IMR-90 (cell line): ENCODE measurements around the gene FOXC2. TPM values are rescaled to one million over a fixed set of nuclear protein-coding genes. Genes with fewer than 3 reads are reported as not detected.

Source experiments
- ATAC-seq: fragments of 200-7000 bp; cut with Tn5 transposase; 2 replicates; pipeline ENCODE4 v1.9.1; 2020; ENCODE audit warnings: low read depth, mild to moderate bottlenecking, moderate library complexity
- BruUV-seq: library from RNA; stranded (reverse); fragments of 400-500 nt; replicated peaks from 2 replicates; lab custom pipeline; 2021; lab: Mats Ljungman, UMichigan
- CTCF ChIA-PET: fragments of 300-600 bp; formaldehyde crosslinking; extraction: SDS; loops from one replicate; lab custom pipeline; 2021; ENCODE audit warnings: antibody characterized with exemption; lab: Yijun Ruan, JAX
- POLR2A ChIA-PET: fragments of 300-600 bp; sonication (Branson Sonifier 250); formaldehyde crosslinking; loops from one replicate; lab custom pipeline; 2022; ENCODE audit warnings: antibody characterized with exemption; ENCODE audit not compliant: unreplicated experiment; lab: Charles Lee
- DNase-seq: peaks from one replicate; pipeline ENCODE4 v3.0.0; 2013
- H2AFZ ChIP-seq: replicated peaks from 2 replicates; pipeline ENCODE3; 2013; ENCODE audit warnings: low read length, mild to moderate bottlenecking; ENCODE audit not compliant: poor library complexity
- H2AK5ac ChIP-seq: 2 replicates; pipeline ENCODE4 v1.6.1; 2013; ENCODE audit warnings: low read depth, low read length, inconsistent platforms
- H2AK9ac ChIP-seq: replicated peaks from 2 replicates; pipeline ENCODE3; 2013; ENCODE audit warnings: mild to moderate bottlenecking, low read depth, low read length, moderate library complexity; ENCODE audit not compliant: poor library complexity
- H2BK120ac ChIP-seq: 2 replicates; pipeline ENCODE4 v1.6.1; 2013; ENCODE audit warnings: low read depth, low read length, inconsistent platforms
- H2BK15ac ChIP-seq: 3 replicates; pipeline ENCODE4 v1.6.1; 2013; ENCODE audit warnings: low read depth, low read length, inconsistent platforms
- H2BK20ac ChIP-seq: 2 replicates; pipeline ENCODE4 v1.6.1; 2013; ENCODE audit warnings: low read depth, mild to moderate bottlenecking, inconsistent platforms, low read length, moderate library complexity
- H2BK5ac ChIP-seq: 2 replicates; pipeline ENCODE4 v1.6.1; 2013; ENCODE audit warnings: mild to moderate bottlenecking, low read depth, low read length, inconsistent platforms; ENCODE audit not compliant: poor library complexity, severe bottlenecking
- H3K14ac ChIP-seq: replicated peaks from 2 replicates; pipeline ENCODE4 v1.6.1; 2013; ENCODE audit warnings: low read depth, low read length, inconsistent platforms
- H3K18ac ChIP-seq: 2 replicates; pipeline ENCODE4 v1.6.1; 2013; ENCODE audit warnings: low read depth, low read length, control low read depth
- H3K23ac ChIP-seq: 2 replicates; pipeline ENCODE4 v1.6.1; 2013; ENCODE audit warnings: low read depth, low read length, inconsistent platforms
- H3K27ac ChIP-seq: 2 replicates; pipeline ENCODE4 v1.5.1; 2013; ENCODE audit warnings: mild to moderate bottlenecking, control low read depth, low read length; ENCODE audit not compliant: insufficient read depth
- H3K27me3 ChIP-seq: 2 replicates; pipeline ENCODE4 v1.6.1; 2013; ENCODE audit warnings: low read length; ENCODE audit not compliant: control insufficient read depth, insufficient read depth
- H3K36me3 ChIP-seq: 2 replicates; pipeline ENCODE4 v1.6.1; 2013; ENCODE audit warnings: low read length, mixed read lengths; ENCODE audit not compliant: control insufficient read depth, insufficient read depth
- H3K4ac ChIP-seq: 2 replicates; pipeline ENCODE4 v1.6.1; 2013; ENCODE audit warnings: low read depth, low read length, inconsistent platforms
- H3K4me1 ChIP-seq: 2 replicates; pipeline ENCODE4 v1.6.1; 2013; ENCODE audit warnings: low read length, mixed read lengths; ENCODE audit not compliant: control insufficient read depth, insufficient read depth
- H3K4me2 ChIP-seq: 2 replicates; pipeline ENCODE4 v1.6.1; 2013; ENCODE audit warnings: low read depth, mild to moderate bottlenecking, control low read depth, low read length, moderate library complexity
- H3K4me3 ChIP-seq: 2 replicates; pipeline ENCODE4 v1.5.1; 2013; ENCODE audit warnings: low read depth, mild to moderate bottlenecking, control low read depth, low read length, moderate library complexity; ENCODE audit not compliant: insufficient read depth
- H3K56ac ChIP-seq: 2 replicates; pipeline ENCODE4 v1.6.1; 2013; ENCODE audit warnings: low read length, inconsistent platforms; ENCODE audit not compliant: insufficient read depth; ENCODE audit errors: extremely low read depth
- H3K79me1 ChIP-seq, 2 experiments: 2 replicates each; pipeline ENCODE4 v1.6.1; 2013; ENCODE audit warnings: low read length in 2 of 2, inconsistent platforms in 1 of 2, low read depth in 1 of 2
- H3K9ac ChIP-seq: 2 replicates; pipeline ENCODE4 v1.6.1; 2013; ENCODE audit warnings: low read depth, low read length, control low read depth
- H3K9me1 ChIP-seq: 2 replicates; pipeline ENCODE4 v1.6.1; 2013; ENCODE audit warnings: low read length, inconsistent platforms; ENCODE audit not compliant: insufficient read depth
- H3K9me3 ChIP-seq: 2 replicates; pipeline ENCODE4 v1.6.1; 2013; ENCODE audit warnings: low read length; ENCODE audit not compliant: control insufficient read depth, insufficient read depth
- H4K20me1 ChIP-seq: 2 replicates; pipeline ENCODE4 v1.6.1; 2013; ENCODE audit warnings: low read length, inconsistent platforms; ENCODE audit not compliant: insufficient read depth
- H4K5ac ChIP-seq: 2 replicates; pipeline ENCODE4 v1.6.1; 2013; ENCODE audit warnings: mild to moderate bottlenecking, low read depth, low read length, control low read depth
- H4K8ac ChIP-seq, 2 experiments: 2 replicates each; pipeline ENCODE4 v1.6.1; 2013; ENCODE audit warnings: low read depth in 2 of 2, low read length in 2 of 2, control low read depth in 1 of 2, inconsistent platforms in 1 of 2
- H4K91ac ChIP-seq: 2 replicates; pipeline ENCODE4 v1.6.1; 2013; ENCODE audit warnings: low read depth, low read length, inconsistent platforms; ENCODE audit not compliant: insufficient read depth
- BHLHE40 ChIP-seq: fragments of 150-350 bp; IDR thresholded peaks from 2 replicates; pipeline ENCODE4 v1.6.1; 2016; ENCODE audit warnings: mild to moderate bottlenecking, low read depth, low read length
- CEBPB ChIP-seq: IDR thresholded peaks from 2 replicates; pipeline ENCODE4 v1.6.1; 2012; ENCODE audit warnings: low read depth, low read length, improper control_type of control experiment
- CHD1 ChIP-seq: IDR thresholded peaks from 2 replicates; pipeline ENCODE4 v1.6.1; 2012; ENCODE audit warnings: low read depth, low read length, improper control_type of control experiment
- FOS ChIP-seq: fragments of 150-350 bp; IDR thresholded peaks from 2 replicates; pipeline ENCODE4 v1.6.1; 2016; ENCODE audit warnings: low read depth, low read length
- MAFK ChIP-seq: IDR thresholded peaks from 2 replicates; pipeline ENCODE4 v1.6.1; 2012; ENCODE audit warnings: low read depth, low read length, improper control_type of control experiment
- MAZ ChIP-seq: IDR thresholded peaks from 2 replicates; pipeline ENCODE4 v1.6.1; 2012; ENCODE audit warnings: low read depth, mild to moderate bottlenecking, low read length, improper control_type of control experiment, moderate library complexity, borderline replicate concordance
- MXI1 ChIP-seq: IDR thresholded peaks from 2 replicates; pipeline ENCODE4 v1.6.1; 2012; ENCODE audit warnings: low read depth, mild to moderate bottlenecking, low read length, moderate library complexity, borderline replicate concordance
- POLR2A ChIP-seq: IDR thresholded peaks from 2 replicates; pipeline ENCODE4 v1.6.1; 2012; ENCODE audit warnings: mild to moderate bottlenecking, low read depth, low read length
- RAD21 ChIP-seq: IDR thresholded peaks from 2 replicates; pipeline ENCODE4 v1.6.1; 2012; ENCODE audit warnings: low read length, improper control_type of control experiment
- RCOR1 ChIP-seq: IDR thresholded peaks from 2 replicates; pipeline ENCODE4 v1.6.1; 2012; ENCODE audit warnings: mild to moderate bottlenecking, low read length, improper control_type of control experiment; ENCODE audit not compliant: insufficient replicate concordance
- RFX5 ChIP-seq: IDR thresholded peaks from 2 replicates; pipeline ENCODE4 v1.8.0; 2012; ENCODE audit warnings: low read depth, mild to moderate bottlenecking, low read length, moderate library complexity
- SMC3 ChIP-seq: fragments of 150-350 bp; IDR thresholded peaks from 2 replicates; pipeline ENCODE4 v1.6.1; 2016; ENCODE audit warnings: low read depth, mild to moderate bottlenecking, antibody characterized with exemption, low read length, moderate library complexity
- WGBS, 2 experiments: methylation state at CpG; one replicate each; pipeline versions ENCODE4 v1.1.5 to v1.1.7; 2013; ENCODE audit warnings: missing lambda C conversion rate in 2 of 2; ENCODE audit not compliant: insufficient read length in 1 of 2; ENCODE audit errors: extremely low coverage in 2 of 2; 5-methylcytosine and 5-hydroxymethylcytosine counted together
- dilution Hi-C: fragments of 300-500 bp; cut with HindIII; formaldehyde crosslinking; loops from one replicate; pipeline ENCODE4 v1.14.3; 2018; ENCODE audit warnings: low sequenced_read_pairs; ENCODE audit not compliant: unreplicated experiment
- in situ Hi-C: fragments of 300-500 bp; cut with MboI; formaldehyde crosslinking; loops from 3 replicates; pipeline ENCODE4 v1.14.3; 2019; ENCODE audit warnings: low sequenced_read_pairs, inconsistent platforms, mixed read lengths
- intact Hi-C: fragments of 100-400 bp; cut with micrococcal nuclease; formaldehyde crosslinking; loops from 2 replicates; pipeline ENCODE4 v1.10.0; 2022
- polyA plus RNA-seq, 3 experiments: library from polyadenylated mRNA; depleted of rRNA; stranded (reverse); fragments of >200 nt; gene quantifications; 2 replicates each; pipeline ENCODE4 v1.2.3, GENCODE V29; 2012; ENCODE audit warnings: low replicate concordance in 1 of 3
- total RNA-seq: library from RNA; depleted of rRNA; stranded (reverse); fragments of >200 nt; gene quantifications from 2 replicates; pipeline ENCODE4 v1.2.3, GENCODE V29; 2012
- TF ChIP-seq, protein P1 (sequence below): conservative IDR thresholded peaks from 2 replicates; pipeline ENCODE4 v1.5.1; 2012; ENCODE audit warnings: mild to moderate bottlenecking, low read depth, low read length, improper control_type of control experiment
- TF ChIP-seq, protein P2 (sequence below): fragments of 150-350 bp; IDR thresholded peaks from 2 replicates; pipeline ENCODE4 v1.6.1; 2016; ENCODE audit warnings: low read depth, mild to moderate bottlenecking, low read length, moderate library complexity, borderline replicate concordance
- TF ChIP-seq, protein P3 (sequence below): fragments of 150-350 bp; IDR thresholded peaks from 2 replicates; pipeline ENCODE4 v1.6.1; 2017; ENCODE audit warnings: mild to moderate bottlenecking, antibody characterized with exemption, low read length, low read depth

Gene FOXC2
- total and polyA plus RNA-seq, 2 of the 4 experiments (the other 2 are of a cell fraction): 0.90 to 6.4 TPM

DNA sequence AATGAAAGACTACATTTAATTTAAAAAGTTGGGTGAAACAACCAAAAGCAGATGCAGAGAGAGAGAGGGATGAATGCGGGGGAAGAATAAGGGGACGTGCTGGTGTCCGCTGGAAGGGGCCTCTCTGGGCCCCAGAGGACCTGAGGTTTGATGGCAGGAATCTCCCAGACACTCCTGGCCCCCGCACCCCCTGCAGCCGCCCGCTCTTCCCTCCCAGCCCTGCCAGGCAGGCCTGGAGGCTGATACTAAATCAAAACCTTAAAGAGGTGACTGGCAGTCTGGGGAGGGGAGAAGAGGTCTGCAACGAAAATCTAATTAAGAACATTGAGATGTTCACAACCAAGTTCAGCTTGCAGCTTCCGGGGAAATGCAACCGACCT lies 14.2 kb downstream of the FOXC2 start:
- peaks cover 5% of the 10 kb centered on the region; the same call in 1 of the 2 replicates for H4K20me1 ChIP-seq
- ChIA-PET POLR2A (no interaction called here), CTCF (interaction anchor here (1.1 kb wide), 1 partner anchor 463 kb away, joined by 3 read pairs; no protein-coding TSS in a partner anchor)
- H3K56ac ChIP-seq: peak overlapping the region; percentile 67
- H3K27ac ChIP-seq: peak overlapping the region; percentile 71
- H4K8ac ChIP-seq: peak overlapping the region; percentile 3 to 88; a peak in 3 of 4 replicates
- H3K27me3 ChIP-seq: no peaks in the 10 kb centered on the region
- H2BK15ac ChIP-seq: peak overlapping the region; percentile 61; the same call in 1 of the 3 replicates
- peak overlapping the region; percentile 78 for H2BK20ac ChIP-seq
- H2BK120ac ChIP-seq: peak overlapping the region; percentile 97
- H2AK9ac ChIP-seq: peak overlapping the region; percentile 75
- H3K14ac ChIP-seq: peak overlapping the region; percentile 92
- peak overlapping the region; percentile 71 for H3K4me3 ChIP-seq
- peak overlapping the region; percentile 85 for H3K18ac ChIP-seq
- in situ Hi-C loops: loop anchor here (10.0 kb wide), 1 partner anchor 174 kb away; no protein-coding TSS in a partner anchor
- peaks cover 19 to 30% of the 10 kb centered on the region in 2 experiments for H3K79me1 ChIP-seq
- H2AFZ ChIP-seq: no peak overlapping the region
- no peaks in the 10 kb centered on the region for H3K9me3 ChIP-seq
- intact Hi-C loops: loop anchor here (2.0 kb wide), 1 partner anchor 84 kb away; no protein-coding TSS in a partner anchor
- no peak for TF ChIP-seq POLR2A
- TF ChIP-seq, protein P1, sequence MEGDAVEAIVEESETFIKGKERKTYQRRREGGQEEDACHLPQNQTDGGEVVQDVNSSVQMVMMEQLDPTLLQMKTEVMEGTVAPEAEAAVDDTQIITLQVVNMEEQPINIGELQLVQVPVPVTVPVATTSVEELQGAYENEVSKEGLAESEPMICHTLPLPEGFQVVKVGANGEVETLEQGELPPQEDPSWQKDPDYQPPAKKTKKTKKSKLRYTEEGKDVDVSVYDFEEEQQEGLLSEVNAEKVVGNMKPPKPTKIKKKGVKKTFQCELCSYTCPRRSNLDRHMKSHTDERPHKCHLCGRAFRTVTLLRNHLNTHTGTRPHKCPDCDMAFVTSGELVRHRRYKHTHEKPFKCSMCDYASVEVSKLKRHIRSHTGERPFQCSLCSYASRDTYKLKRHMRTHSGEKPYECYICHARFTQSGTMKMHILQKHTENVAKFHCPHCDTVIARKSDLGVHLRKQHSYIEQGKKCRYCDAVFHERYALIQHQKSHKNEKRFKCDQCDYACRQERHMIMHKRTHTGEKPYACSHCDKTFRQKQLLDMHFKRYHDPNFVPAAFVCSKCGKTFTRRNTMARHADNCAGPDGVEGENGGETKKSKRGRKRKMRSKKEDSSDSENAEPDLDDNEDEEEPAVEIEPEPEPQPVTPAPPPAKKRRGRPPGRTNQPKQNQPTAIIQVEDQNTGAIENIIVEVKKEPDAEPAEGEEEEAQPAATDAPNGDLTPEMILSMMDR: no peak
- no peak for TF ChIP-seq CHD1
- no peak for TF ChIP-seq CEBPB
- no peak for TF ChIP-seq RAD21
- TF ChIP-seq SMC3: no peak
- TF ChIP-seq, protein P2, sequence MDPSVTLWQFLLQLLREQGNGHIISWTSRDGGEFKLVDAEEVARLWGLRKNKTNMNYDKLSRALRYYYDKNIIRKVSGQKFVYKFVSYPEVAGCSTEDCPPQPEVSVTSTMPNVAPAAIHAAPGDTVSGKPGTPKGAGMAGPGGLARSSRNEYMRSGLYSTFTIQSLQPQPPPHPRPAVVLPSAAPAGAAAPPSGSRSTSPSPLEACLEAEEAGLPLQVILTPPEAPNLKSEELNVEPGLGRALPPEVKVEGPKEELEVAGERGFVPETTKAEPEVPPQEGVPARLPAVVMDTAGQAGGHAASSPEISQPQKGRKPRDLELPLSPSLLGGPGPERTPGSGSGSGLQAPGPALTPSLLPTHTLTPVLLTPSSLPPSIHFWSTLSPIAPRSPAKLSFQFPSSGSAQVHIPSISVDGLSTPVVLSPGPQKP: no peak
- TF ChIP-seq FOS: no peak
- no peak for TF ChIP-seq BHLHE40
- no peak for TF ChIP-seq RCOR1
- TF ChIP-seq, protein P3, sequence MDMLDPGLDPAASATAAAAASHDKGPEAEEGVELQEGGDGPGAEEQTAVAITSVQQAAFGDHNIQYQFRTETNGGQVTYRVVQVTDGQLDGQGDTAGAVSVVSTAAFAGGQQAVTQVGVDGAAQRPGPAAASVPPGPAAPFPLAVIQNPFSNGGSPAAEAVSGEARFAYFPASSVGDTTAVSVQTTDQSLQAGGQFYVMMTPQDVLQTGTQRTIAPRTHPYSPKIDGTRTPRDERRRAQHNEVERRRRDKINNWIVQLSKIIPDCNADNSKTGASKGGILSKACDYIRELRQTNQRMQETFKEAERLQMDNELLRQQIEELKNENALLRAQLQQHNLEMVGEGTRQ: no peak
- no peak for TF ChIP-seq MAFK
- no peak; the same call in 1 of the 2 replicates for TF ChIP-seq MAZ
- TF ChIP-seq RFX5: no peak
- TF ChIP-seq MXI1: no peak
- peaks cover 3% of the 10 kb centered on the region; the same call in 1 of the 2 replicates for H3K36me3 ChIP-seq
- no peak for ATAC-seq
- H3K23ac ChIP-seq: peak overlapping the region; percentile 88
- WGBS, 2 experiments: no CpG with 5 or more reads among the region's 9 CpGs
- peak overlapping the region; percentile 6; the same call in 1 of the 2 replicates for H2AK5ac ChIP-seq
- H3K9me1 ChIP-seq: peaks cover 23% of the 10 kb centered on the region
- dilution Hi-C loops: no loop called here
- H3K9ac ChIP-seq: peak overlapping the region; percentile 95
- peak overlapping the region; percentile 91 for H3K4ac ChIP-seq
- peak overlapping the region; percentile 81; the same call in 1 of the 2 replicates for H4K5ac ChIP-seq
- H3K4me1 ChIP-seq: peaks cover 25% of the 10 kb centered on the region
- no peak for DNase-seq
- TSS peak; percentile 46 for BruUV-seq
- H2BK5ac ChIP-seq: peak overlapping the region; percentile 100
- H3K4me2 ChIP-seq: peak overlapping the region; percentile 94
- H4K91ac ChIP-seq: peak overlapping the region; percentile 79
